Left kidney (tissue), 2 donors: ENCODE data around the gene GNB4. TPM values are rescaled to one million over a fixed set of nuclear protein-coding genes. Genes with fewer than 3 reads are reported as not detected.

Source experiments
- DNase-seq: peaks from one replicate; pipeline ENCODE4 v3.0.0-alpha.2; 2013
- polyA plus RNA-seq: library from polyadenylated mRNA; unstranded; fragments of 120-200 nt; gene quantifications from one replicate; pipeline ENCODE4 v1.2.1, GENCODE V29; 2013; ENCODE audit not compliant: insufficient read length

Gene GNB4
- polyA plus RNA-seq, 1 donor = 29.2 TPM

GRCh38 chr3:179369621-179370020 is 81.6 kb downstream of the GNB4 start:
- no peak for DNase-seq

- no peak for DNase-seq
These were observed 87.9 kb downstream of the GNB4 start for GRCh38 chr3:179363332-179363731.

- DNase-seq = no peak
These were observed 95.3 kb downstream of the GNB4 start for GRCh38 chr3:179355996-179356395.

- no peak for DNase-seq
These were observed 102.8 kb downstream of the GNB4 start for GRCh38 chr3:179348325-179349013.

- DNase-seq = peak; percentile 96
These were observed 103.7 kb downstream of the GNB4 start, which contains the start of gene MFN1 for GRCh38 chr3:179347345-179348194. Gene MFN1 (plus strand): TSS chr3:179347709. CDS start chr3:179348852, 1,143 bp downstream.

Other genes starting within 250 kb of the GNB4 start
- 8.1 TPM for gene KCNMB3, start 200.4 kb downstream of the GNB4 start, polyA plus RNA-seq
- 62.7 TPM for gene ZNF639, start 128.4 kb downstream of the GNB4 start, polyA plus RNA-seq
- 92.4 TPM for gene MFN1, start 103.8 kb downstream of the GNB4 start, polyA plus RNA-seq
- 131 TPM for gene ACTL6A, start 111.5 kb upstream of the GNB4 start, polyA plus RNA-seq
- 57.8 TPM for gene MRPL47, start 153.2 kb upstream of the GNB4 start, polyA plus RNA-seq
- gene NDUFB5, start 153.3 kb upstream of the GNB4 start, polyA plus RNA-seq = 201 TPM
- gene USP13, start 201.6 kb upstream of the GNB4 start, polyA plus RNA-seq = 19.0 TPM